HG02678 (cell line): ENCODE data around the gene PWWP2A.
"Not testable (repeated sequence)": the region's sequence is repeated elsewhere in the genome, so short reads cannot be mapped to it uniquely, and the experiment has no call there.

Experiments
- ATAC-seq: cut with Tn5 transposase; IDR thresholded peaks from one replicate; pipeline ENCODE4 v1.9.1; 2021; ENCODE audit warnings: mild to moderate bottlenecking, moderate library complexity; ENCODE audit not compliant: unreplicated experiment

PWWP2A gene

DNA sequence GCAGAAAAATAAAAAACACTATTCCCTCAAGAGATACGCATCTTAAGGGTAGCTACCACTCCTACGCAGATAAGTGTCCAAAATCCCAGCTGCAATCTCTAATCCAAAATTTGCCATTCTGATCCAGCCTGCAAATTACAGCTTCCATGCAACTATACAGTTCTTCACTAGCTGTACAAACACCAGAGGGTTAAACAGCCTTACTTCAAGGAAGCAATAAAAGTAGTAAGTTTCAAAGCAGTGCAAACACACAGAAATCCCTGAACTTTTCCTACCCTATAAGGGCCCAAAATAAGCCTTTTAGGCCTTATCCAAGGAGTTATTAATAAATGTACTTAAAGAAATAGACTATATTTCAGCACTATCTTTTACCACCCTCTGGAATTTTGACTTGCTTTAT, 39.5 kb downstream of the PWWP2A start:
- ATAC-seq: no peak

DNA sequence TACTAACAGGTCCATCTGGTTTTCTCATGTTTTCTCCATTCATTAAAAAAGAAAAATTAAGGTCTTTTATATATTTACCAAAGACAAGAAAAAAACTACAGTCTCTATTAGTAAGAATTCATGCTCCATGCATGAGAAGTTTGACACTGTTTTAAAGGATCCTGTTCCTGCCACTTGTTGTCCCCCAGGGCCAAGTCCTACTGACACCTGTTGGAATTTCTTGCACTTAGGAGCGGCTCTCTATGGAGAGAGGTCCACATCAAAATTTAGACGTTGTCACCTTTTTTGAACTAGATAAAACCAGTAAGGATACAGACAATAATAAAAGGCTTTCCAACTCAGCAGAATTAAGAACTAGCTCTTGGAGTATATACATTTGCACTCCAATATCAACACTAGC, 42.3 kb downstream of the PWWP2A start:
- ATAC-seq: no peak

DNA sequence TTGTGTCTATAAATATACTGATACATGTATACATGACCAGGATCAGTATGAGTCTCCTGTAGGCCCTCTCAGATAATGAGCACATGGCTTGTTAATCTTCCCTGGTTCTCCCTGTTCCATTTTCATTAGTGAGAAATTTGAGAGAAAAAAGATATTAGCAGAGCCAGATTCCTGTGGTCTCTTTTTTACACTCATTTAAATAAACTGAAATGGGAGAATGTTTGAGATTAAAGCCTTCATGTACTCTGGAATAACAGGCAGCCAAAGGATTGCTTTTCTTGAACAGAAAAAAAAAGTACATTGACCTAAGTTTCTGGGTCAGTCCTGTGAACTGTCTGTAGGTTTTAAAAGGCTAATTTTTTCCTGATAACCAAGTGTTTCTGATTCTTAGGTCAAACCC, 44.2 kb downstream of the PWWP2A start:
- ATAC-seq: no peak

DNA sequence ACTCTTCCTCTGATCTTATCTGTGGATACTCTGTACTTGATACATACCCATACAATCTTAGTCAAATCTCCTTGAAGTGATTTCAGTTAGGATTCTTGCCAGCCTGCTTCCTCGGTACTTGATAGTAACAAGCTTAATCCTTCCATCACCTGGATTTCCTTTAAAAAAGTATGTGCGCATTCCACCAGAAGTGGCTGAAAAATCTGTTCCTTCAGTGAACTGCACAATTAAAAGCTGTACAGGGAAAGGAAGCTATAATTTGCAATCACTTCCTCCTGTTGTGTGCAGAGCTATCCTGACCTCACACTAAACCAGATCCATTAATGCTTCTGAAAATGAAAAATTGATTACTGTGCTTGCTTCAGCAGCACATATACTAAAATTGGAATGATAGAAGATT, 47.3 kb downstream of the PWWP2A start:
- no peak for ATAC-seq

DNA sequence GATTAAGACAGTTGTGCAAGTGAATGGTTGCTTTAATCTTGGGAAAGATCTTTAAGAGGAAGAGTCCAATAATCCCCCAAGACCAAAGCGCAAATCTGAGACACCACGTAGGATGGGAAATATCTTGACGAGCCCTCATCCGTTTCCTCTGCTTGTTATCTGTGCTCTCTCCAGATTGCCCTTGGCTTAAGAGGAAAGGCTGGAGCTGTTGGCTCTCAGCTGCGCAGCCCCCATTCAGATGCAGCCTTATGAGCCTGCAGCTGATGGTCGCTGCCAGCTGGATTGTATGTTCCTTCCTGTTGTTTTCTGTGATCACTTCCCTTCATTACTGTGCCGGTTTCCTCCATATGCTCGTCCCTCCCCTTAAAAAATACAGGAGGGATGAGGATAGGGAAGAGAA, 47.7 kb downstream of the PWWP2A start:
- no peak for ATAC-seq

DNA sequence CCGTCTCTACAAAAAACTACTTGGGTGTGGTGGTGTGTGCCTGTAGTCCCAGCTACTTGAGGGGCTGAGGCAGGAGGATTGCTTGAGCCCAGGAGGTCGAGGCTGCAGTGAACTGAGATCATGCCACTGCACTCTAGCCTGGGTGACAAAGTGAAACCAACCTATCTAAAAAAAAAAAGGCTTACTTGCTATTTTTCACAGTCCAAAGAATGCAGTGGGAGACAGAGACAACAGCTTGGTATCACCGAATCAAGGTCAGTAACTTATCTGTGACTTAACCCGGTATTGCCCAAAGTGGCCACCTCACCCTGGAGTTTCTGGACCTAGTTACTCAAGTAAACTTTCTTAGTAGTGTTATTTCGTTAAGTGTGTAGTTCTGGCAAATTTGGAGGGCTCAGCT, 50.1 kb downstream of the PWWP2A start:
- not testable (repeated sequence) for ATAC-seq

DNA sequence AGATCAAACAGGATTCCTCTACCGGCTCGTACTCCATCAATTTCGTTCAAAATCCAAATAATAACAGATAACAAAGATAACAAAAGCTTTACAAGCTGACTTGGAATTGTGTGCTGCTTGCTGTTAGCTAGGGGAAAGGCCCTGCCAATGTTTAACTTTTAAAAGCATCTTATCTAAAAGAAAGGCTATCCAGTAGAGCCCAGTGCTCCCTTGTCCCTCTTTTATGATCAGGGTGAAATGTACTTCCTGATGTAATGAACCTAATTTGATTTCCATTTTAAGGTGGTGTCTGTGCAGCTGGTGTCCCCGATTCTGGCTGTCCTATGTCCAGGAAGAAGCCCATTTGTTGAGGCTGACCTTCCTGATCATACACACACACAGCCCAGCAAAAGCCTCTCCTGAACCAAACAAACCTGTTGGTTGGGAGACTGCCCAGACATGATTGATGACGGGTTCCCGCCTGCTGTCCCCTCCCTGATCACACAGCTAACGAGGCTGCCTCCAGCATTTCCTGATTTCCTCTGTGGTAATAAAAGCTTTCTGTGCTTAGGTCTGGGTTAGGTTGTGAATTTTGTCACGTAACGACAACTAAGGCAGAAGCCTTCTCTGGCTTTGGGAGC, 54.1 kb downstream of the PWWP2A start:
- ATAC-seq: no peak

DNA sequence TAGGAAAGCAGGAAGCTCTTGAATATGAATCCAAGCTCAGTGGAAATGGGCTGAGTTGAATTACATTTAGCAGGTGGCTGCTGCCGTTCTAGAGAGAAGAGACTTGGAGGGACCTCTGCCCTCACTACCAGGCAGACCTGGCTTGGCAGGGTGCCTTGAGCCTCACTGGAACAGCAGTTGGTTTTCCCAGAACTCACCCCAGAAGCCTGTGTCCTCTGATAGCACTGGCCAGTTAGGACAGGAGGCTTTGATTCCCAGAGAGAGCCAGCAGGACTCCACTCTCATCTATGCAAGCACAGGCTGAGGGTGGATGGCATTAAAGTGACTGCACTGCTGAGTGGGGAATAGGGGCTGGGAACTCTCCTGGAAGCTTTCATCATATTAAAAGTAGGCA, 54.8 kb downstream of the PWWP2A start:
- ATAC-seq: no peak

DNA sequence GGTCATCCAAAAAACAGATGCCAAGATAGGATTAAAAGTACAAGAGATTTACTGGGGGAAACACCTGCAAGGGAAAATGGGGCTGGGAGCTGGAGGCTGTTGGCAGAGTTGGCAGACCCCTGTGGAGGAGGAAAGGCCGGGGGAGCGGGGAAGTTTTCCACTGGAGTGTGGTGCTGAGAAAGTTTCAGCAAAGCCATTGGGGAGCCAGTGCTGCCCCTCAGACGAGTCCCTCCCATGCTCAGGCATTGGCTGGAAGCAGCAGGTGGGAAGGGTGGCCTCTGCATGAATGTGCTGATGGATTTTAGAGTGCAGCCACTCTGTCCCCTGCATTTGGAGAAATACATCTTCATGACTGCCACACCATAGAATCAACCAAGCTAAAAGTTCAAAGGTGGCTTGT, 57.5 kb downstream of the PWWP2A start:
- ATAC-seq: no peak

DNA sequence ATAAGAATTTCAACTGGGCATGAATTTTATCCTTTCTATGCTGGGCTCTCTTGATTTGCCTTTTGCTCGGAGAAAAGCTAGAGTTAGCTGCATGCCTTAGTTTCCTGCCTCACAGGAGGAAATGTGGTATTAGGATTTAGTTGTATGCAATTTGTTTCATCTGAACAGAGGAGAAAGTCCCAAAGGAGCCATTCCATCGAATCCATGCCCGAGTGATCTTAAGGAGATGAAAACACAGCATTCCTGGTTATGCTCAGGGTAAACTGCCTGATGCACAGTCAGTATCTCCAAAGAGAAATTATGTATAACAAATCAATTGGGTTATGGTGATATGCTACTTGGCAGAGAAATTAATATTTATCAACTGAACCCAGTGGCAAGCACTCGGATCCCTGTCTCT, 59.2 kb downstream of the PWWP2A start:
- no peak for ATAC-seq

DNA sequence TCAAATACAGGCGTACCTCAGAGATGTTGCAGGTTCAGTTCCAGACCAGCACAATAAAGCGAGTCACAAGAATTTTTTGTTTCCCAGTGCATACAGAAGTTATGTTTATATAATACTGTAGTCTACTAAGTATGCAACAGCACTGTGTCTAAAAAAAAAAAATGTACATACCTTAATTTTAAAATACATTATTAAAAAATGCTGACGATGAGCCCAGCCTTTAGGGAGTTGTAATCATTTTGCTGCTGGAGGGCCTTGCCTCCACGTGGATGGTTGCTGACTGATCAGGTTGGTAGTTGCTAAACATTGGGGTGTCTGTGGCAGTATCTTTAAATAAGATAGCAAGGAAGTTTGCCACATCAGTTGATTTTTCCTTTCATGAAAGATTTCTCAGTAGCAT, 62.0 kb downstream of the PWWP2A start:
- ATAC-seq: no peak

DNA sequence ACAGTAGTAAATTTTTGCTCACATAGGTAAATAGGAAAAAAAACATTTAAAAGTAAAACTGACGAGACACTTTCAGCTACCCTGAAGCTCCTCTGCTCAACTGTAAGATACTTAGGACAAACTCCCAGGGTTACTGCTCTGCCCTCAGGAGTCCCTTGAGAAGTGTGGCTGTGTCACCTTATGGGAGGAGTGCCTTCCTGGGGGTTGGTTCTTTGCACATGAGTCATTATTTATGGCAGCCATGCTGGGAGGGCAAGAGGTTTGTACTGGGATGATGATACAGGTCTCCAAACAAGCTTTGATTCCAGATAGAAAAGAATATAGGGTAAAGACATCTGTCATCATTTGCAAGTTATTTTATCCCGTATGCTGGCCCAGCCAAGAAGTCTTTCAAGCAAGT, 64.4 kb downstream of the PWWP2A start:
- no peak for ATAC-seq

DNA sequence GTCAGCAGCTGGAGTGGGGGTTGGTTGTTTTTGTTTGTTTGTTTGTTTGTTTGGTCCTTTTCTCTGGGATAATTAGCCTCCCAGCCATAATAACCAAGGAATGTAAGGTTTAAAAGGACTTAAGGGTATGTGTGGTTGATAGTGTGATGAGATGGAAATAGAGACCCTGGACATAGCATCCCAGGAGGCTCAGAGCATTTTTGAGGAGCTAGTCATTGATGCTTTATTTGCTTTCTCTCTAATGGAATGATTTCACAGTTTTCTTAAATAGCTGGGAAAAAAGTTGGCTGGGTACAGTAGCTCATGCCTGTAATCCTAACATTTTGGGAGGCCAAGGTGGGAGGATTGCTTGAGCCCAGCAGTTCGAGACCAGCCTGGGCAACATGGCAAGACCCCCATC, 65.2 kb downstream of the PWWP2A start:
- ATAC-seq: no peak

DNA sequence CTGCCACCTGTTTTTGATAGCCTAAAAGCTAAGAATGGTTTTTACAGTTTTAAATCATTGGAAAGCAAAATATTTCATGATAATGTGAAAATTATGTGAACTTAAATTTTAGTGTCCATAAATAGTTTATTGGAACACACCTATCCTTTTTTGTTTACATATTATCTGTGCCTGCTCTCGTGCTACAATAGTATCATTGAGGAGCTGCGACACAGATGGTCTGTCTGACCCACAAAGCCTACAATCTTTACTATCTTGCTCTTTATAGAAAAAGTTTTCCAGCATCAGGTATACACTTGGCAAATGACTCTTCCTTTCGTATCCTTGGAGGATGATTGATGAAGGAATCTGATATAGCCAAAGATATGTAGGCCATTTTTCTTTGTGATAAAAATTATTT, 70.2 kb downstream of the PWWP2A start:
- ATAC-seq: no peak

DNA sequence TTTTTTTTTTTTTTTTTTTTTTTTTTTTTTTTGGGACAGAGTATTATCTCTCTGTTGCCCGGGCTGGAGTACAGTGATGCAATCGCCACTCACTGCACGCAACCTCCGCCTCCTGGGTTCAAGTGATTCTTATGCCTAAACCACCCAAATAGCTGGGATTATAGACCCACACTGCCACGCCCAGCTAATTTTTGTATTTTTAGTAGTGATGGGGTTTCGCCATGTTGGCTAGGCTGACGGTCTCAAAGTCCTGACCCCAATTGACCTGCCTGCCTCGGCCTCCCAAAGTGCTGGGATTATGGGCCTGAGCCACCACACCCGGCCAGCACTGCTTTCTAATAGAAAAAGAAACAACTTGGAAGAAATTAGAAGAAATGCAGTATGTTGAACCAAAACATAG, 71.1 kb downstream of the PWWP2A start:
- ATAC-seq: no peak

DNA sequence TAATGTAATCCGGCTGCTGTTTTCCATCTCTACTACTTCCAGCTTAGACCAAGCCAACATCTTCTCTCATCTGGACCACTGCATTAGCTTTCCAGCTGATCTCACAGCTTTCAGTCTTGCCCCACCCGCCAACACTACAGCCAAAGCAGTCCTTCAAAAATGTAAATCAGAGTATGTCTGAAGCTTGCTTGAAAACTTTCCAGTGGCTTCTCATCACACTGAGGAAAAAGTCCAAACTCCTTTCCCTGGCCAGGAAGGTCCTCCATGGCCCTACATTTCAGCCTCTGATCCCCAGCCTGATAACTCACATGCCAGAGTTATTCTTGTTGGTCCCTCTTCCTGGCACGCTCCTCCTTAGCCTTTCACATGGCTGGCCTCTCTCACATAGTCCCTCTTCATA, 71.8 kb downstream of the PWWP2A start:
- ATAC-seq: no peak

DNA sequence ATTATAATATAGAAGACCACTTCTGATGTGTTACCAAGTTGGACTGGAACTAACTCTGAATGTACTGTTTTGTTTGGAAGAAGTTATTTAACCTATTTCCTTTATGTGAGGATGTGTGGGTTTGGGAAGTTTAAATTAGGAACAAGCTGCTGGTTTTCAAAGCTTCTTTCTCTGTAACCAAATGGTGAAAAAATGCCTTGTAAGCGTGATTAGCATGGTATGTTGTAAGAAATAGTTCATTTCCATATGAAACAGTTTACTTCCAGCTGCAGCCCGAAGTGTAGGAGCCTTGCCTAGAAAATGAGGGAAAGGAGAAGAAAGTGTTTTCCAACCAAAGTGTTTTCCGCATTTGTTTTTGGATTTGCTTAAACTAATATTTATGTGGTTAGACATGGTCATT, 74.3 kb downstream of the PWWP2A start:
- ATAC-seq: no peak

DNA sequence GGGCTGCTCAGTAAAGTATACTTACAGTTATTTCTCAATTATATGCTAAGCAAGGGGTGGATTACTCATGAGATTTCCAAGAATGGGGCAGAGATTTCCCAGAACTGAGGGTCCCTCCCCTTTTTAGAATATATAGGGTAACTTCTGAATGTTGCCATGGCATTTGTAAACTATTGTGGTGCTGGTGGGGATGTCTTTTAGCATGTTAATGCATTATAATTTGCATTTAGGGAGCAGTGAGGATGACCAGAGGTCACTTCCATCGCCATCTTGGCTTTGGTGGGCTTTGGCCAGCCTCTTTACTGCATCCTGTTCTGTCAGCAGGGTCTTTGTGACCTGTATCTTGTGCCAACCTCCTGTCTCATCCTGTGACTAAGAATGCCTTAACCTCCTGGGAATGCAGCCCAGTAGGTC, 74.9 kb downstream of the PWWP2A start:
- ATAC-seq: no peak

DNA sequence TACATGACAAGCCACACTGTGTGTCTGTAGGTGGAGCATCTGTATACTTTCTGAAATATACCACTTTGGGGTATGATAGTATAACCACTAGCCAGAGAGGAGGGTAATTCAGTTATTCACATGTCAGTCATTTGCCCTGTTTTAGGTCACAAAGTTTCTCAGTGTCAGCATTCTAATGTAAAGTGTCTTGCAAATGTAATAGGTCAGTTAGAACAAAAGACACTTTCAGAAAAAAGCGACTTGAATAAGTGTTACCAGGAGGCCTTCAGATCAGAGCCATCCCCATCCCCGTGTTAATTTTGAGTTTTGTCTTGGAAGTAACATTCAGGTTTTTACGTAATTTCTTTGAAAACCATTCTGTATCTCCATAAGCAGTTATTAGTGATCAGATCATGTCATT, 76.6 kb downstream of the PWWP2A start:
- no peak for ATAC-seq
